Memory B cell (primary cell): ENCODE measurements around the gene PTPN23.
A peak's percentile ranks its signal among the peaks of the same experiment; 100 is the strongest.

Experiments
- ATAC-seq: fragments of 150-1000 bp; cut with Tn5 transposase; 2 replicates; pipeline ENCODE4 v1.10.0; 2021; ENCODE audit warnings: low read depth, mild to moderate bottlenecking, moderate library complexity
- DNase-seq, 2 donors: peaks; one replicate each; pipeline ENCODE4 v3.0.0; 2022; ENCODE audit warnings: low spot score in 2 of 2
- H3K27ac Mint-ChIP-seq: one replicate; pipeline ENCODE4 v1.8.0; 2022; ENCODE audit warnings: mild to moderate bottlenecking, moderate library complexity, mixed read lengths
- H3K27me3 Mint-ChIP-seq: one replicate; pipeline ENCODE4 v1.8.0; 2022; ENCODE audit warnings: mixed read lengths
- H3K36me3 Mint-ChIP-seq: one replicate; pipeline ENCODE4 v1.8.0; 2022; ENCODE audit warnings: mild to moderate bottlenecking, mixed read lengths
- H3K4me1 Mint-ChIP-seq: one replicate; pipeline ENCODE4 v1.8.0; 2022; ENCODE audit warnings: mixed read lengths
- H3K4me3 Mint-ChIP-seq: one replicate; pipeline ENCODE4 v1.8.0; 2022; ENCODE audit warnings: mild to moderate bottlenecking, moderate library complexity, mixed read lengths
- H3K9me3 Mint-ChIP-seq: one replicate; pipeline ENCODE4 v1.8.0; 2022; ENCODE audit warnings: mixed read lengths

PTPN23 gene

GRCh38 chr3:47380026-47380600 lies 708 bp upstream of the PTPN23 start:
- Mint-ChIP-seq H3K4me3 (peak overlapping the region; percentile 98), H3K27ac (peak overlapping the region; percentile 97), H3K27me3 (peaks cover 5% of the 10 kb centered on the region), H3K9me3 (no peaks in the 10 kb centered on the region), H3K4me1 (peaks cover 35% of the 10 kb centered on the region), H3K36me3 (no peaks in the 10 kb centered on the region)
- ATAC-seq (no peak), DNase-seq (no peak)

- Mint-ChIP-seq H3K9me3 (no peaks in the 10 kb centered on the region), H3K4me1 (peaks cover 36% of the 10 kb centered on the region), H3K4me3 (peak overlapping the region; percentile 98)
Measured at GRCh38 chr3:47381317-47382157, 716 bp downstream of the PTPN23 start.

GRCh38 chr3:47384425-47384824 lies 3.6 kb downstream of the PTPN23 start:
- Mint-ChIP-seq H3K27ac (no peak overlapping the region), H3K36me3 (peaks cover 8% of the 10 kb centered on the region), H3K4me1 (peaks cover 28% of the 10 kb centered on the region), H3K9me3 (no peaks in the 10 kb centered on the region), H3K4me3 (no peak overlapping the region), H3K27me3 (no peaks in the 10 kb centered on the region)
- DNase-seq (no peak), ATAC-seq (no peak)

More at GRCh38 chr3:47381317-47382157, 716 bp downstream of the PTPN23 start:
- peak overlapping the region; percentile 97 for H3K27ac Mint-ChIP-seq
- ATAC-seq (peak; percentile 46), DNase-seq (peak; percentile 52 to 58)
- H3K36me3 Mint-ChIP-seq = peaks cover 3% of the 10 kb centered on the region
- H3K27me3 Mint-ChIP-seq = no peaks in the 10 kb centered on the region

- peaks cover 24% of the 10 kb centered on the region for H3K4me1 Mint-ChIP-seq
- no peak overlapping the region for H3K27ac Mint-ChIP-seq
- H3K4me3 Mint-ChIP-seq = no peak overlapping the region
- H3K27me3 Mint-ChIP-seq = no peaks in the 10 kb centered on the region
- no peaks in the 10 kb centered on the region for H3K9me3 Mint-ChIP-seq
- ATAC-seq (no peak), DNase-seq (no peak)
- H3K36me3 Mint-ChIP-seq = peaks cover 8% of the 10 kb centered on the region
Measured at GRCh38 chr3:47385007-47385406, 4.2 kb downstream of the PTPN23 start.

GRCh38 chr3:47385796-47386195 lies 5.0 kb downstream of the PTPN23 start:
- DNase-seq = no peak
- Mint-ChIP-seq H3K4me3 (no peak overlapping the region), H3K9me3 (no peaks in the 10 kb centered on the region), H3K4me1 (peaks cover 19% of the 10 kb centered on the region), H3K27ac (peak overlapping the region; percentile 21), H3K27me3 (no peaks in the 10 kb centered on the region), H3K36me3 (peaks cover 8% of the 10 kb centered on the region)
- ATAC-seq = no peak

- ATAC-seq = no peak
- H3K27me3 Mint-ChIP-seq = no peaks in the 10 kb centered on the region
- H3K36me3 Mint-ChIP-seq = peaks cover 4% of the 10 kb centered on the region
- H3K4me1 Mint-ChIP-seq = peaks cover 11% of the 10 kb centered on the region
- H3K27ac Mint-ChIP-seq = no peak overlapping the region
- no peak for DNase-seq
- no peak overlapping the region for H3K4me3 Mint-ChIP-seq
- no peaks in the 10 kb centered on the region for H3K9me3 Mint-ChIP-seq
Measured at GRCh38 chr3:47392933-47393332, 12.1 kb downstream of the PTPN23 start.

GRCh38 chr3:47394140-47394870 lies 13.5 kb downstream of the PTPN23 start:
- peaks cover 11% of the 10 kb centered on the region for H3K4me1 Mint-ChIP-seq
- no peak overlapping the region for H3K4me3 Mint-ChIP-seq
- H3K9me3 Mint-ChIP-seq = no peaks in the 10 kb centered on the region
- H3K27me3 Mint-ChIP-seq = no peaks in the 10 kb centered on the region
- ATAC-seq (no peak), DNase-seq (no peak)
- H3K27ac Mint-ChIP-seq = peak overlapping the region; percentile 17
- peaks cover 2% of the 10 kb centered on the region for H3K36me3 Mint-ChIP-seq

GRCh38 chr3:47394881-47395280 lies 14.1 kb downstream of the PTPN23 start:
- no peak for ATAC-seq
- H3K27me3 Mint-ChIP-seq = no peaks in the 10 kb centered on the region
- no peaks in the 10 kb centered on the region for H3K9me3 Mint-ChIP-seq
- H3K4me1 Mint-ChIP-seq = peaks cover 11% of the 10 kb centered on the region
- no peak overlapping the region for H3K4me3 Mint-ChIP-seq
- H3K36me3 Mint-ChIP-seq = peaks cover 2% of the 10 kb centered on the region
- DNase-seq = no peak
- H3K27ac Mint-ChIP-seq = peak overlapping the region; percentile 17

- H3K9me3 Mint-ChIP-seq = no peaks in the 10 kb centered on the region
- no peak for DNase-seq
- no peak overlapping the region for H3K27ac Mint-ChIP-seq
- no peak for ATAC-seq
- peaks cover 8% of the 10 kb centered on the region for H3K4me1 Mint-ChIP-seq
- peaks cover 4% of the 10 kb centered on the region for H3K36me3 Mint-ChIP-seq
- H3K27me3 Mint-ChIP-seq = no peaks in the 10 kb centered on the region
- no peak overlapping the region for H3K4me3 Mint-ChIP-seq
Measured at GRCh38 chr3:47398228-47398627, 17.4 kb downstream of the PTPN23 start.

GRCh38 chr3:47399016-47399415 lies 18.2 kb downstream of the PTPN23 start:
- DNase-seq (no peak), ATAC-seq (no peak)
- Mint-ChIP-seq H3K4me1 (peaks cover 7% of the 10 kb centered on the region), H3K9me3 (no peaks in the 10 kb centered on the region), H3K4me3 (no peak overlapping the region), H3K27ac (no peak overlapping the region), H3K27me3 (no peaks in the 10 kb centered on the region), H3K36me3 (peaks cover 8% of the 10 kb centered on the region)

- peak overlapping the region; percentile 35 for H3K27ac Mint-ChIP-seq
- ATAC-seq = no peak
- DNase-seq = no peak
Measured at GRCh38 chr3:47399531-47400270, 18.9 kb downstream of the PTPN23 start.

GRCh38 chr3:47404431-47404876 lies 23.6 kb downstream of the PTPN23 start:
- Mint-ChIP-seq H3K27ac (no peak overlapping the region), H3K4me3 (no peak overlapping the region), H3K9me3 (no peaks in the 10 kb centered on the region), H3K36me3 (peaks cover 15% of the 10 kb centered on the region), H3K27me3 (no peaks in the 10 kb centered on the region), H3K4me1 (peaks cover 5% of the 10 kb centered on the region)
- DNase-seq (no peak), ATAC-seq (no peak)

More at GRCh38 chr3:47399531-47400270, 18.9 kb downstream of the PTPN23 start:
- no peaks in the 10 kb centered on the region for H3K27me3 Mint-ChIP-seq
- no peaks in the 10 kb centered on the region for H3K9me3 Mint-ChIP-seq
- peaks cover 3% of the 10 kb centered on the region for H3K4me1 Mint-ChIP-seq
- H3K36me3 Mint-ChIP-seq = peaks cover 8% of the 10 kb centered on the region
- no peak overlapping the region for H3K4me3 Mint-ChIP-seq

- DNase-seq = no peak
- Mint-ChIP-seq H3K27ac (no peak overlapping the region), H3K4me3 (no peak overlapping the region)
Measured at GRCh38 chr3:47404955-47405790, 24.4 kb downstream of the PTPN23 start.

More at GRCh38 chr3:47404955-47405790, 24.4 kb downstream of the PTPN23 start:
- Mint-ChIP-seq H3K27me3 (no peaks in the 10 kb centered on the region), H3K4me1 (peaks cover 5% of the 10 kb centered on the region), H3K9me3 (no peaks in the 10 kb centered on the region), H3K36me3 (peaks cover 15% of the 10 kb centered on the region)
- ATAC-seq = no peak
